ENCODE results near the gene HEATR5A.
"Not testable (repeated sequence)": the region's sequence is repeated elsewhere in the genome, so short reads cannot be mapped to it uniquely, and the experiment has no call there.

HEATR5A gene

GRCh38 chr14:31341280-31341679 is 79.1 kb downstream of the HEATR5A start:
- H3K27ac Mint-ChIP-seq = no peak overlapping the region
- H3K4me3 Mint-ChIP-seq = no peak overlapping the region

GRCh38 chr14:31340297-31341063 is 79.9 kb downstream of the HEATR5A start:
- peaks cover 6% of the 10 kb centered on the region for H3K36me3 Mint-ChIP-seq (ENCODE audit: low read depth)
- H3K27ac Mint-ChIP-seq = no peak overlapping the region

More at GRCh38 chr14:31341280-31341679, 79.1 kb downstream of the HEATR5A start:
- H3K4me1 Mint-ChIP-seq = no peaks in the 10 kb centered on the region
- no peaks in the 10 kb centered on the region for H3K9me3 Mint-ChIP-seq
- DNase-seq = no peak
- H3K27me3 Mint-ChIP-seq = no peaks in the 10 kb centered on the region
- H3K36me3 Mint-ChIP-seq (ENCODE audit: low read depth) = peaks cover 6% of the 10 kb centered on the region
- no peak for ATAC-seq

GRCh38 chr14:31339743-31340142 is 80.6 kb downstream of the HEATR5A start:
- no peaks in the 10 kb centered on the region for H3K4me1 Mint-ChIP-seq
- ATAC-seq (no peak), DNase-seq (no peak)
- H3K36me3 Mint-ChIP-seq (ENCODE audit: low read depth) = peaks cover 7% of the 10 kb centered on the region
- no peaks in the 10 kb centered on the region for H3K9me3 Mint-ChIP-seq
- no peak overlapping the region for H3K27ac Mint-ChIP-seq
- H3K27me3 Mint-ChIP-seq = no peaks in the 10 kb centered on the region
- H3K4me3 Mint-ChIP-seq = no peak overlapping the region

More at GRCh38 chr14:31340297-31341063, 79.9 kb downstream of the HEATR5A start:
- no peak for DNase-seq
- Mint-ChIP-seq H3K27me3 (no peaks in the 10 kb centered on the region), H3K4me3 (no peak overlapping the region), H3K4me1 (no peaks in the 10 kb centered on the region), H3K9me3 (no peaks in the 10 kb centered on the region)
- ATAC-seq = no peak

GRCh38 chr14:31337331-31337730 is 83.0 kb downstream of the HEATR5A start:
- Mint-ChIP-seq H3K4me3 (no peak overlapping the region), H3K27me3 (no peaks in the 10 kb centered on the region), H3K27ac (no peak overlapping the region), H3K36me3 (ENCODE audit: low read depth) (peaks cover 10% of the 10 kb centered on the region), H3K9me3 (no peaks in the 10 kb centered on the region), H3K4me1 (no peaks in the 10 kb centered on the region)
- no peak for ATAC-seq
- DNase-seq = no peak

- no peak for DNase-seq
- Mint-ChIP-seq H3K9me3 (no peaks in the 10 kb centered on the region), H3K36me3 (ENCODE audit: low read depth) (peaks cover 16% of the 10 kb centered on the region), H3K27me3 (no peaks in the 10 kb centered on the region), H3K4me1 (no peaks in the 10 kb centered on the region), H3K4me3 (no peak overlapping the region), H3K27ac (no peak overlapping the region)
- ATAC-seq = peak; percentile 20
Measured at GRCh38 chr14:31336646-31337045, 83.7 kb downstream of the HEATR5A start.

- H3K4me1 Mint-ChIP-seq, H3K4me3 Mint-ChIP-seq: not testable (repeated sequence)
- H3K36me3 Mint-ChIP-seq (ENCODE audit: low read depth) = peaks cover 26% of the 10 kb centered on the region
Measured at GRCh38 chr14:31331395-31331794, 89.0 kb downstream of the HEATR5A start.

GRCh38 chr14:31329876-31330521 is 90.4 kb downstream of the HEATR5A start:
- DNase-seq, H3K9me3 Mint-ChIP-seq, H3K27ac Mint-ChIP-seq, H3K4me1 Mint-ChIP-seq, H3K27me3 Mint-ChIP-seq, H3K4me3 Mint-ChIP-seq, ATAC-seq: not testable (repeated sequence)
- H3K36me3 Mint-ChIP-seq (ENCODE audit: low read depth) = peaks cover 26% of the 10 kb centered on the region

More at GRCh38 chr14:31331395-31331794, 89.0 kb downstream of the HEATR5A start:
- not testable (repeated sequence) for H3K27me3 Mint-ChIP-seq, ATAC-seq, H3K9me3 Mint-ChIP-seq, H3K27ac Mint-ChIP-seq, DNase-seq

- Mint-ChIP-seq H3K4me1 (no peaks in the 10 kb centered on the region), H3K36me3 (ENCODE audit: low read depth) (peaks cover 7% of the 10 kb centered on the region)
- no peak for DNase-seq
Measured at GRCh38 chr14:31326111-31326510, 94.2 kb downstream of the HEATR5A start.

GRCh38 chr14:31323419-31323818 is 96.9 kb downstream of the HEATR5A start:
- Mint-ChIP-seq H3K36me3 (ENCODE audit: low read depth) (no peaks in the 10 kb centered on the region), H3K9me3 (no peaks in the 10 kb centered on the region), H3K4me3 (no peak overlapping the region), H3K27ac (no peak overlapping the region), H3K4me1 (no peaks in the 10 kb centered on the region), H3K27me3 (no peaks in the 10 kb centered on the region)
- no peak for ATAC-seq
- no peak for DNase-seq

More at GRCh38 chr14:31326111-31326510, 94.2 kb downstream of the HEATR5A start:
- no peak for ATAC-seq
- Mint-ChIP-seq H3K27ac (no peak overlapping the region), H3K27me3 (no peaks in the 10 kb centered on the region), H3K4me3 (no peak overlapping the region), H3K9me3 (peaks cover under 1% of the 10 kb centered on the region)

- no peak overlapping the region for H3K4me3 Mint-ChIP-seq
- DNase-seq = no peak
- no peaks in the 10 kb centered on the region for H3K27me3 Mint-ChIP-seq
- H3K27ac Mint-ChIP-seq = no peak overlapping the region
- H3K36me3 Mint-ChIP-seq (ENCODE audit: low read depth) = no peaks in the 10 kb centered on the region
- H3K9me3 Mint-ChIP-seq = no peaks in the 10 kb centered on the region
- no peak for ATAC-seq
- no peaks in the 10 kb centered on the region for H3K4me1 Mint-ChIP-seq
Measured at GRCh38 chr14:31320922-31321766, 99.2 kb downstream of the HEATR5A start.

GRCh38 chr14:31320216-31320615 is 100.1 kb downstream of the HEATR5A start:
- ATAC-seq (no peak), DNase-seq (no peak)
- Mint-ChIP-seq H3K36me3 (ENCODE audit: low read depth) (no peaks in the 10 kb centered on the region), H3K27me3 (no peaks in the 10 kb centered on the region), H3K4me3 (no peak overlapping the region), H3K9me3 (no peaks in the 10 kb centered on the region), H3K4me1 (no peaks in the 10 kb centered on the region), H3K27ac (no peak overlapping the region)

GRCh38 chr14:31319701-31320100 is 100.6 kb downstream of the HEATR5A start:
- no peak overlapping the region for H3K27ac Mint-ChIP-seq
- ATAC-seq = no peak
- H3K4me1 Mint-ChIP-seq = no peaks in the 10 kb centered on the region
- H3K4me3 Mint-ChIP-seq = no peak overlapping the region
- no peaks in the 10 kb centered on the region for H3K27me3 Mint-ChIP-seq
- no peaks in the 10 kb centered on the region for H3K9me3 Mint-ChIP-seq
- no peaks in the 10 kb centered on the region for H3K36me3 Mint-ChIP-seq (ENCODE audit: low read depth)
- no peak for DNase-seq

GRCh38 chr14:31312934-31313333 is 107.4 kb downstream of the HEATR5A start:
- no peaks in the 10 kb centered on the region for H3K9me3 Mint-ChIP-seq
- peaks cover 3% of the 10 kb centered on the region for H3K4me1 Mint-ChIP-seq
- peaks cover 9% of the 10 kb centered on the region for H3K36me3 Mint-ChIP-seq (ENCODE audit: low read depth)
- ATAC-seq (no peak), DNase-seq (no peak)
- H3K4me3 Mint-ChIP-seq = no peak overlapping the region
- H3K27me3 Mint-ChIP-seq = no peaks in the 10 kb centered on the region
- H3K27ac Mint-ChIP-seq = no peak overlapping the region

GRCh38 chr14:31312370-31312769 is 108.0 kb downstream of the HEATR5A start:
- H3K4me3 Mint-ChIP-seq, H3K27ac Mint-ChIP-seq, DNase-seq, H3K27me3 Mint-ChIP-seq, H3K4me1 Mint-ChIP-seq, ATAC-seq, H3K9me3 Mint-ChIP-seq: not testable (repeated sequence)
- H3K36me3 Mint-ChIP-seq (ENCODE audit: low read depth) = peaks cover 11% of the 10 kb centered on the region
